A549 (cell line): Measurements from ENCODE around the gene SHLD1. TPM values are rescaled to one million over a fixed set of nuclear protein-coding genes. Genes with fewer than 3 reads are reported as not detected.

Experiments
- ATAC-seq, 2 experiments: fragments of 200-7000 bp in 1 of 2; fragments of >200 bp in 1 of 2; cut with Nextera tagmentation in 1 of 2; cut with Tn5 transposase in 1 of 2; 3 replicates each; pipeline versions ENCODE4 v1.8.0 to v1.9.1; 2018 to 2020; ENCODE audit warnings: mild to moderate bottlenecking in 1 of 2, moderate library complexity in 1 of 2
- CTCF ChIA-PET: fragments of 300-600 bp; sonication (Branson Sonifier 250); formaldehyde crosslinking; extraction: SDS; loops from one replicate; lab custom pipeline; 2021; ENCODE audit warnings: antibody characterized with exemption, inconsistent platforms; lab: Yijun Ruan, JAX
- POLR2A ChIA-PET: fragments of 350-600 bp; formaldehyde crosslinking; extraction: SDS; loops from one replicate; lab custom pipeline; 2021; ENCODE audit warnings: antibody characterized with exemption, inconsistent platforms; lab: Yijun Ruan, JAX
- DNase-seq, 2 experiments: peaks; one replicate each; pipeline versions ENCODE4 v3.0.0 to v3.0.0-alpha.2; 2011 to 2016; ENCODE audit warnings: low read depth in 1 of 2, low spot score in 1 of 2
- FAIRE-seq: peaks from 2 replicates; lab custom pipeline; 2011; peaks lifted over from hg19 to GRCh38; lab: Jason Lieb, UNC
- H3K27ac ChIP-seq, 2 experiments: fragments of >200 bp; sonication (Bioruptor Twin); formaldehyde crosslinking; 3 replicates each; pipeline ENCODE4 v1.5.1; 2016 to 2017
- H3K4me1 ChIP-seq: fragments of >200 bp; sonication (Bioruptor Twin); formaldehyde crosslinking; 3 replicates; pipeline ENCODE4 v1.6.1; 2016
- H3K4me2 ChIP-seq: fragments of >200 bp; sonication (Bioruptor Twin); formaldehyde crosslinking; 3 replicates; pipeline ENCODE4 v1.6.1; 2016
- H3K4me3 ChIP-seq: fragments of >200 bp; sonication (Bioruptor Twin); formaldehyde crosslinking; 3 replicates; pipeline ENCODE4 v1.5.1; 2016
- H3K9me3 ChIP-seq: fragments of >200 bp; sonication (Bioruptor Twin); formaldehyde crosslinking; 3 replicates; pipeline ENCODE4 v1.6.1; 2016
- CBX8 ChIP-seq: fragments of 200-600 bp; sonication (generic); IDR thresholded peaks from 2 replicates; pipeline ENCODE4 v1.6.1; 2016
- CEBPB ChIP-seq, 2 experiments: fragments of >200 bp in 1 of 2; sonication (Bioruptor Twin) in 1 of 2; formaldehyde crosslinking in 1 of 2; IDR thresholded peaks; 2 replicates each; pipeline ENCODE4 v1.6.1; 2012 to 2016
- CHD2 ChIP-seq: fragments of 150-350 bp; IDR thresholded peaks from 2 replicates; pipeline ENCODE4 v1.6.1; 2014; ENCODE audit warnings: low read length; ENCODE audit not compliant: partially characterized antibody
- EHF ChIP-seq: fragments of 250-450 bp; sonication (Bioruptor Pico); IDR thresholded peaks from 2 replicates; pipeline ENCODE4 v1.5.0; 2020; ENCODE audit warnings: mild to moderate bottlenecking
- EHMT2 ChIP-seq: fragments of 200-600 bp; sonication (generic); IDR thresholded peaks from 2 replicates; pipeline ENCODE4 v1.6.1; 2016; ENCODE audit warnings: antibody characterized with exemption, low read depth, mild to moderate bottlenecking, moderate library complexity
- EP300 ChIP-seq, 2 experiments: fragments of >200 bp; sonication (Bioruptor Twin); formaldehyde crosslinking; IDR thresholded peaks; 2 replicates in 1 of 2; 3 replicates in 1 of 2; pipeline ENCODE4 v1.6.1; 2016 to 2017
- FOSL2 ChIP-seq, 2 experiments: fragments of 450-650 bp in 1 of 2; fragments of >200 bp in 1 of 2; sonication (Bioruptor Twin) in 1 of 2; formaldehyde crosslinking; IDR thresholded peaks; 2 replicates each; pipeline versions ENCODE4 v1.5.0 to v1.6.1; 2016 to 2020; ENCODE audit warnings: mild to moderate bottlenecking in 1 of 2, moderate library complexity in 1 of 2
- GATA3 ChIP-seq: IDR thresholded peaks from 2 replicates; pipeline ENCODE4 v1.6.1; 2012; ENCODE audit warnings: borderline replicate concordance
- HOXB5 ChIP-seq: fragments of 250-450 bp; sonication (Bioruptor Pico); IDR thresholded peaks from 2 replicates; pipeline ENCODE4 v1.5.0; 2020; ENCODE audit warnings: mild to moderate bottlenecking, moderate library complexity
- JUN ChIP-seq, 2 experiments: fragments of >200 bp; sonication (Bioruptor Twin); formaldehyde crosslinking; IDR thresholded peaks; 2 replicates in 1 of 2; 3 replicates in 1 of 2; pipeline ENCODE4 v1.6.1; 2016 to 2017
- JUNB ChIP-seq: fragments of >200 bp; sonication (Bioruptor Twin); formaldehyde crosslinking; IDR thresholded peaks from 2 replicates; pipeline ENCODE4 v1.6.1; 2016
- MAX ChIP-seq: IDR thresholded peaks from 2 replicates; pipeline ENCODE4 v1.6.1; 2012
- MAZ ChIP-seq: fragments of 150-350 bp; IDR thresholded peaks from 2 replicates; pipeline ENCODE4 v1.6.1; 2014; ENCODE audit warnings: antibody characterized with exemption, low read depth, low read length, borderline replicate concordance
- RAD21 ChIP-seq, 2 experiments: fragments of >200 bp in 1 of 2; sonication (Bioruptor Twin) in 1 of 2; formaldehyde crosslinking in 1 of 2; IDR thresholded peaks in 1 of 2; conservative IDR thresholded peaks in 1 of 2; 2 replicates in 1 of 2; 3 replicates in 1 of 2; pipeline ENCODE4 v1.6.1; 2012 to 2018; ENCODE audit warnings: inconsistent platforms in 1 of 2
- RARB ChIP-seq: fragments of 250-450 bp; sonication (Bioruptor Pico); IDR thresholded peaks from 2 replicates; pipeline ENCODE4 v1.8.0; 2021; ENCODE audit warnings: mild to moderate bottlenecking, moderate library complexity
- RNF2 ChIP-seq: fragments of 200-600 bp; sonication (generic); IDR thresholded peaks from 2 replicates; pipeline ENCODE4 v1.6.1; 2016; ENCODE audit warnings: low read depth, mild to moderate bottlenecking, antibody characterized with exemption, moderate library complexity, borderline replicate concordance
- SMC3 ChIP-seq: fragments of >200 bp; sonication (Bioruptor Twin); formaldehyde crosslinking; IDR thresholded peaks from 3 replicates; pipeline ENCODE4 v1.6.1; 2018; ENCODE audit warnings: inconsistent platforms
- TP53 ChIP-seq: fragments of 250-450 bp; sonication (Bioruptor Pico); IDR thresholded peaks from 2 replicates; pipeline ENCODE4 v1.5.0; 2021; ENCODE audit warnings: mild to moderate bottlenecking, moderate library complexity
- WGBS: methylation state at CpG from one replicate; pipeline ENCODE4 v1.1.6; 2017; ENCODE audit errors: missing lambda C conversion rate; 5-methylcytosine and 5-hydroxymethylcytosine counted together
- polyA plus RNA-seq, 4 experiments: library from polyadenylated mRNA; depleted of rRNA in 3 of 4; stranded (reverse); fragments of >200 nt; fragmentation: RNase III in 1 of 4; extraction: RNeasy Plus Mini Kit Qiagen cat#74134 plus additional on column Dnase treatment in 1 of 4; gene quantifications; 2 replicates in 3 of 4; 3 replicates in 1 of 4; pipeline ENCODE4 v1.2.3, GENCODE V29; 2011 to 2017
- TF ChIP-seq, protein P1 (sequence below): IDR thresholded peaks from 2 replicates; pipeline ENCODE4 v1.6.1; 2012
- TF ChIP-seq, protein P2 (sequence below): fragments of >200 bp; sonication (Bioruptor Twin); formaldehyde crosslinking; IDR thresholded peaks from 3 replicates; pipeline ENCODE4 v1.6.1; 2016

Gene SHLD1
- polyA plus RNA-seq, 2 of the 4 experiments (the other 2 are of a cell fraction): 6.5 to 18.4 TPM

- TF ChIP-seq FOSL2 (IDR thresholded peaks at IDR 0.05): no peak
- TF ChIP-seq FOSL2 (CRISPR knock-in tag; IDR thresholded peaks at IDR 0.05): no peak
Observed at GRCh38 chr20:5843054-5843592, 92.9 kb downstream of the SHLD1 start (continued).

- POLR2A ChIA-PET: interaction anchor here (1.3 kb wide), 1 partner anchor 8 kb away, joined by 8 read pairs; no protein-coding TSS in a partner anchor
- peak; percentile 98 for ATAC-seq
- H3K4me1 ChIP-seq: peaks cover 45% of the 10 kb centered on the region
- H3K27ac ChIP-seq: peak overlapping the region; percentile 39 to 65; a peak in 5 of 6 replicates
- TF ChIP-seq JUNB (peak; percentile 97), RARB (no peak), CHD2 (no peak), EHF (no peak), CBX8 (no peak), EP300 (IDR thresholded peaks at IDR 0.05) (peak; percentile 68 to 79; a peak in 3 of 5 replicates), FOSL2 (IDR thresholded peaks at IDR 0.05) (peak; percentile 75), FOSL2 (CRISPR knock-in tag; IDR thresholded peaks at IDR 0.05) (peak; percentile 69), TP53 (no peak), MAZ (no peak), GATA3 (peak; percentile 87), SMC3 (peak; percentile 53), RNF2 (no peak), EHMT2 (no peak), RAD21 (conservative IDR thresholded peaks at IDR 0.05 in 1 of 2, IDR thresholded peaks at IDR 0.05 in 1 of 2) (peak in 1 of 2 experiments; percentile 66; a peak in 3 of 5 replicates), HOXB5 (peak; percentile 92), CEBPB (IDR thresholded peaks at IDR 0.05) (0 out of 4 replicates have a peak, but pooled peaks of 1 of the 2 experiments have one; percentile 43), JUN (IDR thresholded peaks at IDR 0.05) (peak; percentile 89 to 96), MAX (peak; percentile 67)
- TF ChIP-seq, protein P1, sequence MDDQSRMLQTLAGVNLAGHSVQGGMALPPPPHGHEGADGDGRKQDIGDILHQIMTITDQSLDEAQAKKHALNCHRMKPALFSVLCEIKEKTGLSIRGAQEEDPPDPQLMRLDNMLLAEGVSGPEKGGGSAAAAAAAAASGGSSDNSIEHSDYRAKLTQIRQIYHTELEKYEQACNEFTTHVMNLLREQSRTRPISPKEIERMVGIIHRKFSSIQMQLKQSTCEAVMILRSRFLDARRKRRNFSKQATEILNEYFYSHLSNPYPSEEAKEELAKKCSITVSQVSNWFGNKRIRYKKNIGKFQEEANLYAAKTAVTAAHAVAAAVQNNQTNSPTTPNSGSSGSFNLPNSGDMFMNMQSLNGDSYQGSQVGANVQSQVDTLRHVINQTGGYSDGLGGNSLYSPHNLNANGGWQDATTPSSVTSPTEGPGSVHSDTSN: peak; percentile 61; the same call in 1 of the 2 replicates
- TF ChIP-seq, protein P2, sequence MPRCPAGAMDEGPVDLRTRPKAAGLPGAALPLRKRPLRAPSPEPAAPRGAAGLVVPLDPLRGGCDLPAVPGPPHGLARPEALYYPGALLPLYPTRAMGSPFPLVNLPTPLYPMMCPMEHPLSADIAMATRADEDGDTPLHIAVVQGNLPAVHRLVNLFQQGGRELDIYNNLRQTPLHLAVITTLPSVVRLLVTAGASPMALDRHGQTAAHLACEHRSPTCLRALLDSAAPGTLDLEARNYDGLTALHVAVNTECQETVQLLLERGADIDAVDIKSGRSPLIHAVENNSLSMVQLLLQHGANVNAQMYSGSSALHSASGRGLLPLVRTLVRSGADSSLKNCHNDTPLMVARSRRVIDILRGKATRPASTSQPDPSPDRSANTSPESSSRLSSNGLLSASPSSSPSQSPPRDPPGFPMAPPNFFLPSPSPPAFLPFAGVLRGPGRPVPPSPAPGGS: peak; percentile 73; the same call in 1 of the 3 replicates
- 0% methylated on average over 2 of the region's 2 CpGs for WGBS
- peaks cover 11% of the 10 kb centered on the region; the same call in 2 of the 3 replicates for H3K9me3 ChIP-seq
- CTCF ChIA-PET: interaction anchor here (0.6 to 3.8 kb wide), 6 partner anchors 8 to 316 kb away, joined by 3 to 13 read pairs (median 4); no protein-coding TSS in a partner anchor
- H3K4me2 ChIP-seq: peak overlapping the region; percentile 53
- H3K4me3 ChIP-seq: no peak overlapping the region
- DNase-seq: peak; percentile 91 to 96
- FAIRE-seq: peak; percentile 97
Observed at GRCh38 chr20:5844063-5844681, 94.0 kb downstream of the SHLD1 start.
